CD4-positive, alpha-beta memory T cell (primary cell): Measurements from ENCODE around the gene DRGX. TPM values are rescaled to one million over a fixed set of nuclear protein-coding genes. Genes with fewer than 3 reads are reported as not detected.
A peak's percentile ranks its signal among the peaks of the same experiment; 100 is the strongest.

ENCODE experiments used
- CTCF ChIA-PET: fragments of 350-600 bp; sonication (Branson Sonifier 250); formaldehyde crosslinking; loops from one replicate; lab custom pipeline; 2021; ENCODE audit warnings: inconsistent platforms; ENCODE audit not compliant: partially characterized antibody; lab: Charles Lee
- POLR2A ChIA-PET: fragments of 350-600 bp; sonication (Branson Sonifier 250); formaldehyde crosslinking; loops from one replicate; lab custom pipeline; 2021; ENCODE audit not compliant: partially characterized antibody; lab: Charles Lee
- DNase-seq, 5 donors: peaks; one replicate each; pipeline versions ENCODE4 v3.0.0 to v3.0.0-alpha.2; 2020 to 2022; ENCODE audit warnings: mixed read lengths in 1 of 5
- H3K27ac ChIP-seq: one replicate; pipeline ENCODE4 v1.7.0; 2013; ENCODE audit warnings: low read depth, low read length
- H3K27me3 ChIP-seq: 2 replicates; pipeline ENCODE4 v1.7.0; 2013; ENCODE audit warnings: mild to moderate bottlenecking, low read length, moderate library complexity; ENCODE audit not compliant: insufficient read depth
- H3K36me3 ChIP-seq: 2 replicates; pipeline ENCODE4 v1.7.0; 2013; ENCODE audit warnings: mild to moderate bottlenecking, low read length, moderate library complexity; ENCODE audit not compliant: insufficient read depth
- H3K4me1 ChIP-seq: 2 replicates; pipeline ENCODE4 v1.7.0; 2013; ENCODE audit warnings: mild to moderate bottlenecking, low read length, moderate library complexity; ENCODE audit not compliant: insufficient read depth
- H3K4me3 ChIP-seq, 2 donors: one replicate each; pipeline ENCODE4 v1.7.0; 2013; ENCODE audit warnings: low read length in 2 of 2, mild to moderate bottlenecking in 1 of 2
- H3K9me3 ChIP-seq, 2 donors: one replicate each; pipeline ENCODE4 v1.7.0; 2013; ENCODE audit warnings: low read length in 2 of 2, control low read depth in 1 of 2; ENCODE audit not compliant: control insufficient read depth in 1 of 2
- H3K27ac Mint-ChIP-seq, 7 donors: one replicate each; pipeline ENCODE4 v1.8.0; 2020 to 2021; ENCODE audit warnings: mixed read lengths in 7 of 7, mild to moderate bottlenecking in 6 of 7, inconsistent platforms in 3 of 7, moderate library complexity in 3 of 7
- H3K27me3 Mint-ChIP-seq, 2 donors: one replicate each; pipeline ENCODE4 v1.8.0; 2020 to 2021; ENCODE audit warnings: mixed read lengths in 2 of 2
- H3K36me3 Mint-ChIP-seq, 2 donors: one replicate each; pipeline ENCODE4 v1.8.0; 2020 to 2021; ENCODE audit warnings: mixed read lengths in 2 of 2, inconsistent platforms in 1 of 2, mild to moderate bottlenecking in 1 of 2
- H3K4me1 Mint-ChIP-seq, 4 donors: one replicate each; pipeline ENCODE4 v1.8.0; 2020 to 2021; ENCODE audit warnings: mixed read lengths in 4 of 4, mild to moderate bottlenecking in 1 of 4
- H3K4me3 Mint-ChIP-seq, 8 donors: one replicate each; pipeline ENCODE4 v1.8.0; 2020 to 2021; ENCODE audit warnings: mixed read lengths in 8 of 8, mild to moderate bottlenecking in 7 of 8, moderate library complexity in 6 of 8, inconsistent platforms in 3 of 8
- H3K9me3 Mint-ChIP-seq, 8 donors: one replicate each; pipeline ENCODE4 v1.8.0; 2020 to 2021; ENCODE audit warnings: mixed read lengths in 8 of 8, mild to moderate bottlenecking in 5 of 8, inconsistent platforms in 3 of 8, moderate library complexity in 1 of 8
- intact Hi-C: fragments of 100-400 bp; cut with micrococcal nuclease; formaldehyde crosslinking; loops from one replicate; pipeline ENCODE4 v1.15.1; 2023
- polyA plus RNA-seq, 2 donors: library from polyadenylated mRNA; unstranded; fragments of 300-500 nt; fragmentation: Illumina TruSeq; gene quantifications; one replicate each; pipeline ENCODE4 v1.2.3, GENCODE V29; 2021
- total RNA-seq, 2 experiments: library from RNA; stranded (reverse); gene quantifications; one replicate each; pipeline ENCODE4 v1.2.3, GENCODE V29; 2021

The DRGX gene
- total and polyA plus RNA-seq, 4 experiments from 2014 or later, result not detected

DNA sequence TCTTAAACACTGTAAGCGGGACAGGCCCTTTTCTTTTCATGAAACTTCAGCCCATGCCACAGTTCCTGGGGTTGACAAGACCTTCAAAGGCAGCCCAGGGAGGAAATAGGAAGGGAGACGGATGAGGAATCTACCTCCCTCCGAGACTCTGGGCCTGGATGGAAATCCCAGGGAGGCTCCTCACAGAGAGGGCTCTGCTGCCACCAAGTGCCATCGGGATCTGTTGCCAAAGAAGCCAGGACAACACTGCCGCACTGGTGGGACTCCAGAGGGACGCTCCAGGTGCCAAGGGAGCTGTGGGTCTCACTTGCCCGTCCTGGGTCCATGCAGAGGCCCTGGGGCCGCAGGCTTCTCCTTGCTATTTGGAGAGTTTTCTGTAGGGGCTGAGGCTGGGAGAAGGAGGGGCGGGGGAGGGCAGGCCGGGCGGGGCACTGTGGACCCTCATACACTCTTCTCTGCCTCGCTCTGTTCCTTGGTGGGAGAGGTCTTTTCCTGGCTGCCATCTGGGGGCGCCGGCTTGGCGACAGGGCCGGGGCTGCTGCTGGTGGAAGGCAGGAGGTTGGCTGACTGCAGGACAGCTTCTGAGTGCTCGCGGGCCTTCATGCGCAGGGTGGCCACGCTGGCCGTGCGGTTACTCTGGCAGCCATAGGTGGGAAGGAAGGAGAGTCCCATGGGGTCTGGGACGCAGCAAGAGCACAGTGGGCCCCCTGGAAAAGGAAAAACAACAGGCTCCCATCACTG lies 30.0 kb downstream of the DRGX start:
- Histone ChIP-seq H3K27me3 (no peaks in the 10 kb centered on the region), H3K36me3 (no peaks in the 10 kb centered on the region), H3K4me3 (no peak overlapping the region), H3K4me1 (no peaks in the 10 kb centered on the region), H3K9me3 (no peaks in the 10 kb centered on the region), H3K27ac (no peak overlapping the region)
- Mint-ChIP-seq H3K4me1 (no peaks in the 10 kb centered on the region), H3K27me3 (peaks cover 5% of the 10 kb centered on the region in 2 donors), H3K36me3 (no peaks in the 10 kb centered on the region), H3K27ac (no peak overlapping the region), H3K4me3 (no peak overlapping the region), H3K9me3 (no peaks in the 10 kb centered on the region)
- POLR2A ChIA-PET, result no interaction called here
- DNase-seq, result no peak
- intact Hi-C loops, result no loop called here
- CTCF ChIA-PET, result no interaction called here

DNA sequence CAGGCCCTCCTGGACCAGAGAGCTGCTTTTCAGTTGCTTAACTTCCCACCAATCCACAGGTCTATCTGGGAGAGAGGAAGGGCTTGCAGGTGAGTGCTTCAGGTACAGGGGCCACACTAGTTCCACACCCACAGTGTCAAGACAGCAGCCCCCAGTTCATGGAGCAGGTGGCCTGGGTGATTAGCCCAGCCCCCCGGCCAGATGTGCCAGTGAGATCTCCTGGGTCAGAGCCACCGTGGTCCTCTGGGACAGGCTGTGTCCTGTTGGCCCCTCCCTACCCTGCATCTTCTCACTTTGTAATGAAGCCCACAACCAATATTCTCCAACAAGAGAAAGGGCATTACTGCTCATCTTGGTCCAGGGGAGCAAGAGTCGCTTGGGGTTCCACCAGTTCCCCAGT lies 30.6 kb downstream of the DRGX start:
- CTCF ChIA-PET, result no interaction called here
- Histone ChIP-seq H3K9me3 (no peaks in the 10 kb centered on the region), H3K4me1 (no peaks in the 10 kb centered on the region), H3K4me3 (no peak overlapping the region), H3K36me3 (no peaks in the 10 kb centered on the region), H3K27me3 (no peaks in the 10 kb centered on the region), H3K27ac (no peak overlapping the region)
- no peaks in the 10 kb centered on the region for H3K36me3 Mint-ChIP-seq
- H3K4me1 Mint-ChIP-seq, result no peaks in the 10 kb centered on the region
- H3K4me3 Mint-ChIP-seq, result no peak overlapping the region
- intact Hi-C loops, result no loop called here
- H3K9me3 Mint-ChIP-seq, result no peaks in the 10 kb centered on the region
- no peak for DNase-seq
- POLR2A ChIA-PET, result no interaction called here
- H3K27ac Mint-ChIP-seq, result no peak overlapping the region
- peaks cover 5% of the 10 kb centered on the region in 2 donors for H3K27me3 Mint-ChIP-seq

DNA sequence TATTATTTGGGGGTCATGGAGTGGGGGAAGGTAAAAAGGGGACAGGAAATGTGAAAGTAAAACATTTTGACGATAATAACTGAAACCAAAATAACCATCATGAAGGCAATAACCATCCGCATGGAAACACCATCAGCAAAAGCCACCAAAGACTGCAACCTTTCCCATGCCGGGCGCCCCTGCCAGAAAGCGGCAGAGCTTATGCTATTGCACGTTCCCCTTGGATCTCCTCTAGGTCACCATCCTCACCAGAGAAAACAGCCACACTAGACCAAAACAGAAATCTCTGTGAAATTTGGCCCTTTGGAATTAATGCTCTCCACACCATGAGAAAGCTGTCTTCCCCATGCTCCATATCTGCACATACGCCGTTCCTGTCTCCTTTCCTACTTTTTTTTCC lies 31.1 kb downstream of the DRGX start:
- Histone ChIP-seq H3K36me3 (no peaks in the 10 kb centered on the region), H3K27ac (no peak overlapping the region), H3K27me3 (no peaks in the 10 kb centered on the region), H3K9me3 (no peaks in the 10 kb centered on the region), H3K4me3 (no peak overlapping the region), H3K4me1 (no peaks in the 10 kb centered on the region)
- Mint-ChIP-seq H3K27ac (peak overlapping the region in 1 of 7 donors; percentile 53), H3K36me3 (no peaks in the 10 kb centered on the region), H3K27me3 (peaks cover 5% of the 10 kb centered on the region in 2 donors), H3K9me3 (no peaks in the 10 kb centered on the region), H3K4me1 (no peaks in the 10 kb centered on the region), H3K4me3 (no peak overlapping the region)
- no peak for DNase-seq
- POLR2A ChIA-PET, result no interaction called here
- CTCF ChIA-PET, result no interaction called here
- intact Hi-C loops, result no loop called here

DNA sequence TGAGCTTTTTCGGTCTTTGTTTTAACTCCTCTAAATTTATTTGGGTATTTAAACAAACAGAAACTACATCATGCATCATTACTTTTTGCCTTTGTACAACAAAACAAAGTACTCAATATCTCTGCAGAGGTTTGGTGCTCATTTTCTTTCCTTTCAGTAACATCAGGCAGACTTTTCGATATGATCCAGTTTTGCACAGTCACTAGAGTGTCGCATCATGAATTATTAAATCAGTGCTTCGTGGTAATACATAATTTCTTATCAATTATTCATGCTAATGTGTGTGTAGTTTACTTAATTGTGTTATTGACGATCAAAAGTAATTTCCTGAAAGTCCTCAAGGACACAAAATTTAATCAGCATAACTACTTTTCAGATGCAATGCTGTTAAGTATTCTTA lies 31.8 kb downstream of the DRGX start:
- Mint-ChIP-seq H3K4me1 (no peaks in the 10 kb centered on the region), H3K36me3 (no peaks in the 10 kb centered on the region), H3K27me3 (peaks cover 3 to 5% of the 10 kb centered on the region in 2 donors), H3K9me3 (no peaks in the 10 kb centered on the region), H3K4me3 (no peak overlapping the region), H3K27ac (no peak overlapping the region)
- Histone ChIP-seq H3K27me3 (no peaks in the 10 kb centered on the region), H3K27ac (no peak overlapping the region), H3K4me1 (no peaks in the 10 kb centered on the region), H3K4me3 (no peak overlapping the region), H3K9me3 (no peaks in the 10 kb centered on the region), H3K36me3 (no peaks in the 10 kb centered on the region)
- POLR2A ChIA-PET, result no interaction called here
- CTCF ChIA-PET, result no interaction called here
- intact Hi-C loops, result no loop called here
- no peak for DNase-seq

DNA sequence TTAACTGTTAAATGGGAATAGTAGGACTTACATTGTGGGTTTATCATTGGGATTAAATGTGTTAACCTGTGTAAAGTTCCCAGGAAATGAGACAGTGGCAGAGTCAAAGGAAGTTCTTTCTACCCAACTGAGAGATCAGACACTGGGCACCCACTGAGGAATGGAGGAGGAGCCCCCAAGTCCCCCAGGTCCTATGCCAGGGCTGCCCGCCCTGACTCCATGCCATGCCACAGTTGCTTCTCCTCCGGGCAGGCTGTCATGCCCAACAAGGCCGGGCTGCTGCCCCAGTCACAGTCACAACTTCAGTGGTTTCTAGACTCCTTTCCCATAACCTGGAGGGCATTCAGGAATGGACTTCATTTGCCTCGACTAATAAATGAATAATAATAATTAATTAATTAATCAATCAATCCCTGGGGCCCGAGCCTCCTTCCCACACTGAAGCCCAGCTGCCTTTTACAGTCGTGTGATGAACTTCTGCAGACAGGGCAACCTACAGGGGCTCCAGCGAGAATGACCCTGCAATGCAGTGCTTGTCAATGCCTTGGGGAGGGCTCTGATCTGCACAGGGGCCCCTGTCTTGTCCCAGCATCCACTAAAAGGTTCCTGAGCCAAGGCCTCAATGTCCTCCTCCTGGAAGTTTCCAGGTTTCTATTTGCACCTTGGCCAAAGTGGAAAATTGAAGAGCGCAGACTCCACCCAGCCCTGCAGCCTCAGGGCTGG lies 32.4 kb downstream of the DRGX start:
- Mint-ChIP-seq H3K9me3 (no peaks in the 10 kb centered on the region), H3K27me3 (peaks cover 3 to 5% of the 10 kb centered on the region in 2 donors), H3K27ac (no peak overlapping the region), H3K4me1 (no peaks in the 10 kb centered on the region), H3K4me3 (no peak overlapping the region), H3K36me3 (no peaks in the 10 kb centered on the region)
- no peaks in the 10 kb centered on the region for H3K9me3 ChIP-seq
- H3K36me3 ChIP-seq, result no peaks in the 10 kb centered on the region
- intact Hi-C loops, result no loop called here
- no peak overlapping the region for H3K4me3 ChIP-seq
- DNase-seq, result no peak
- no peaks in the 10 kb centered on the region for H3K4me1 ChIP-seq
- H3K27ac ChIP-seq, result no peak overlapping the region
- H3K27me3 ChIP-seq, result no peaks in the 10 kb centered on the region
- CTCF ChIA-PET, result no interaction called here
- POLR2A ChIA-PET, result no interaction called here

DNA sequence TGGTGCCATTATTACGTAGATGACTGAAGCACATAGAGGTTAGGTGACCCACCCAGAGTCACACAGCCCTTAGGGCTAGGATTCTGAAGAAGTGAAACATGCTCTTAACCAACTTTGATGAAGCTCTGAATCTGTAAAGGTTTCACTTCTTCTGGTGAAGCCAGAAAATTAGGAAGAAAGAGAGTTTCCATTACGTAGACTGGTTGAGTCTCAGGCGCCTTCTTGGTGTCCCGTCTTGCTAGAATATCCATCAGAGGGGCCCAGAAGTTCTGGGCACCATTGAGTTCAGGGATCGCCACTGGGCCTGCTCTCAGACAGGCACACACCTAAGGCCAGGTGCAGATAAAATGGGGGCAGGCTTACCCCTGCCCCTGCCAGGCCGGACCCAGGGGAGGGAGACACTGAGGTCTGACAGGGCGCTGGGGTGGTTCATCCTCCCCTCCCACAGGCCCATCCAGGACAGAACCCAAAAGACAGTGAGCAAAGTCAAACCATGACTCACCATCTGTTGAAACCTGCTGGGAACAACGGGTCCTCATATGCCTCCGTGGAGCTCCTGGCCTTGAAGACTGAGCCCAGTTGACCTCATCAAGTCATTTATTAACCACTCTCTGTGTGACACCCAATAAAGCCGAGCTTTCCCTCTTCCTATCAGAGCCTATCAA lies 33.2 kb downstream of the DRGX start:
- H3K4me1 Mint-ChIP-seq, result no peaks in the 10 kb centered on the region

More for the DNA sequence above, 33.2 kb downstream of the DRGX start:
- POLR2A ChIA-PET, result no interaction called here
- H3K36me3 Mint-ChIP-seq, result no peaks in the 10 kb centered on the region
- H3K36me3 ChIP-seq, result no peaks in the 10 kb centered on the region
- no peak overlapping the region for H3K4me3 ChIP-seq
- no peak overlapping the region for H3K4me3 Mint-ChIP-seq
- no peak for DNase-seq
- H3K27me3 Mint-ChIP-seq, result peaks cover 3 to 5% of the 10 kb centered on the region in 2 donors
- H3K4me1 ChIP-seq, result no peaks in the 10 kb centered on the region
- intact Hi-C loops, result no loop called here
- CTCF ChIA-PET, result interaction anchor here (1.2 kb wide), 1 partner anchor 45 kb away, joined by 3 read pairs; no protein-coding TSS in a partner anchor
- H3K9me3 ChIP-seq, result no peaks in the 10 kb centered on the region
- no peaks in the 10 kb centered on the region for H3K27me3 ChIP-seq
- H3K9me3 Mint-ChIP-seq, result peaks cover 0 to 2% (median 0%) of the 10 kb centered on the region in 8 donors
- no peak overlapping the region for H3K27ac Mint-ChIP-seq
- H3K27ac ChIP-seq, result no peak overlapping the region
